Stimulated activated CD8-positive, alpha-beta memory T cell treated with anti-CD3 and anti-CD28 coated beads, Interleukin-2, amount 100 ng/mL, for 48 hours (primary cell): ENCODE results near the gene GSAP.
"Not testable (repeated sequence)": the region's sequence is repeated elsewhere in the genome, so short reads cannot be mapped to it uniquely, and the experiment has no call there.

Source experiments
- DNase-seq, 2 donors: peaks; one replicate each; pipeline ENCODE4 v3.0.0-alpha.2; 2020; ENCODE audit warnings: low read depth in 2 of 2

GSAP gene

DNA sequence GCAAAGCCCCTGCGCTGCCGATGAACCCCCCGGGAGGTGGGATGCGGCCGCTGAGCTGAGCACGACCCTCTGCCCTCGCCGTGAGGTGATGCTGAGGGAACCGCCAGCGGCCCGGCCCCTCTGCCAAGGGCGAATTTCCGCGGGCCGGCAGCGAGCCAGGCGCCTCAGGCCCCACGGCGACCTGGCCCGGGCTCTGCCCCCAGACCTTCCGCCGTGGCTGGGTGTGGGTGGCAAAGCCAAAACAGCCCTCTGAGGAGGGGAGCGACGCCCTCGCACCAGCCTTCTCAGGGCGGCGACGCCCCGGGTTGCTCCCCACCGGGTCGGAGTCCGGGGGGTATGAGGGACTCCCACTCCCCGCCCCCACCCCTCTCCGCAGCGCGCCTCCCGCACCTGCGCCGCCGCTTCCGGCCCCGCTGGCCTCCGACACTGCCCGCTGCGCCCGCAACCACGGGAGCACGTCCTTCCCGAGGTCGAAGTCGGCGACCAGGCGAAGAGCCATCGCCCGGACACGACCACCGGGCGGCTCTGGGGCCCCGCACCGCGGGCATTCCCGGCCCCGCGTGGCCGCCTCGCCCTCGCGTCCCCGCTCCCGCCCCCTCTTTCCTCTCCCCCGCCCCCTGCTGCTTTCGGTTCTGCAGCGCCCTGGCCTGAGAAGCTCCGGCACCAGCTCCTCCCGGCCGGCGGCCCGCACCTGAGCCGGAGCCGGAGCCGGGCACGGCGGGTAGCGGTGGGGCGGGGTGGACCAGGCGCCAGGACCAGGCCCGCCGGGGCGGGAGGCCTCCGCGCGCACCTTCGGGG lies at the start of gene GSAP:
GSAP (minus strand) TSS at position 527 of the 798 bp plus-strand sequence; CDS start at position 499, 28 bp downstream.
- peak in 1 of 2 donors; percentile 16 for DNase-seq

DNA sequence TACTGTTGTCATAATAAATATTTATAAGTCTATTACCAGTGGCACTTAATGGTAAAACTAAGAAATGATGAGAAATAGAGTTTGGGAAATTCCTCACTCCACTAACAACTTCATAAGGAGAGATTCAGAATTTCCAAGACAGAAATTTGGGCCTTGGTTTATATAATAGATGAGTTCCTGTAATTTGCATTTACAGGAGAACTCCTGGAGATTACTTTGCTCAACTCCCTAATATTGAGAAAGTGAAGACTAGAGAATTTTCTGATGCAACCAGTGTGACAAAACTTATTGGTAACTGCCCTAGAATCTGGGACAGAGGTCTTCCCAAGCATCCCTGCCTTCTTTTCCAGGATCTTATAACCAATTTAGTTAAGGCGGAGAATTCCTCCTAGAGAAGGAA lies 49.1 kb upstream of the GSAP start:
- DNase-seq = no peak

DNA sequence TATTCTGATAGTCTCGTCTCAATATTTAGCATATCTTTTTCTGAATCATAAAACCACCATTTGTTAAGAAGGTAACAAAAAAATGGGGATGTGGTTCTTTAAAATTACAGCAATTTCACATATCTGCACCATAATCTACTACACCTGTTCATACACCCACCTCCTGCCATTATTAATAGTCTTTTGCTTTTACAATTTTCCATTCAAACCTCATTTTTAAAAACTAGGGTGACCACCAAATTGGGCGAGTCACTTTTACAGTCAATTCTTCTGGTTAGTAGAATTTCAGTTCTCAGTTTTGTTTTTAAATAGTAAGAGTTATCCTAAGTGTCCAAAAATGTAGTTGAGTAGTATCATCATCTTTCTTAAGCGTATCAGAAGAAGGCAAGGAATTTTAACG lies 48.4 kb upstream of the GSAP start:
- no peak for DNase-seq

- peak; percentile 0 to 4 for DNase-seq
Measured at GRCh38 chr7:77463632-77464031, 47.5 kb upstream of the GSAP start.

DNA sequence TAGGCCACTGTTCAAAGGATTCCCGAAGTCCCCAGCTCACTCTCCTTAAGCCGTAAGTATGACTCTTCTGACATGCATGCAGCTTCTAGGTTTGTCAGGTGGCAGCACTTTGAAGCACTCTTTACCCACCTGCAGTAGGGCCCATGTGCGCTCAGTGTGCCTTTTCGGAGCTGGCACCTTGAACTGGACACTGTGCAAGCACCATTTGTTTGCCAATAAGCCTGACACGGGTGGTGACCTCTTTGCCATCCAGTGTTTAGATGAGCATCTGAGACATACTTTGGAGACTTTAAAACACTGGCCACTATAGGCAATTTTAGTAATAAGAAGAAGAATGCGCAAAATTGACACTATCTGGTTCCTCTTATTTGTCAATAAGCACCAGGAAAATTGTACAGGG lies 45.7 kb upstream of the GSAP start:
- no peak for DNase-seq

DNA sequence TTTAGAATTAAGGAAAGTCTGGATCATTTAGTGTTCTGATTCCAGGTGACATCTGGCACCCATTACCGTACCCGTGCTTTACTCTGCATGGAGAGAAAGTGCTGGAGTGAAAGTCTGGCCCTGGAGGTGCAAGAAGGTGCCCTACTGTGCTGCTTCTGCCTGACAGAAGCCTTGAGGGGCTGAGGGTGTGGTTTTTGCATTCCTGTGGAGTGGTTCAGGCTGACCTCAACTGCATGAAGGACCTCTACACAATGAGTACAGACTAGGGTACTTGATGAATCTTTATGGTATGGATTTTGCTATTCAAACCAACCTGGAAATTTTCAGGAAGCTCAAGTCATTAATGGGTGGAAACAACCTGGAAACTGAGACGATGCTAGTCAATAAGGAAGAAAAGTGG lies 45.1 kb upstream of the GSAP start:
- DNase-seq = no peak

GRCh38 chr7:77460057-77460486 lies 43.9 kb upstream of the GSAP start:
- DNase-seq = no peak

DNA sequence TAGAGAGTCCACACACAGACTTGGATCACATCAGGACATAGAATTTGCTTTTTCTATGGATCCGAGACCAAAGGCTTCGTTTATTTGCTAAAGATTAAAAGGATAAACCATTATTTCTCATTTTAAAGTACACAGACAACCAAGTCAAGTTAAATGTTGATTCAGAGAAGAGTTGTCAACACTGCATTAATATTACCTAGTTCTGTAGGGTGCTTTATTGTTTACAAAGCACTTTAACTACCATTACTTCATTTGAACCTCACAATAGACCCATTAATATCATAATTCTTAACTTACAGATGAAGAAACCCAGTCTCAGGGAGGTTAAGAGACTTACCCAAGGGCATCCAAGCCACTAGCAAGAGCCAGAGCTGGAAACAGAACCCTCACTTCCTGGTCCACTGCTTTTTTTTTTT lies 43.2 kb upstream of the GSAP start:
- no peak for DNase-seq

DNA sequence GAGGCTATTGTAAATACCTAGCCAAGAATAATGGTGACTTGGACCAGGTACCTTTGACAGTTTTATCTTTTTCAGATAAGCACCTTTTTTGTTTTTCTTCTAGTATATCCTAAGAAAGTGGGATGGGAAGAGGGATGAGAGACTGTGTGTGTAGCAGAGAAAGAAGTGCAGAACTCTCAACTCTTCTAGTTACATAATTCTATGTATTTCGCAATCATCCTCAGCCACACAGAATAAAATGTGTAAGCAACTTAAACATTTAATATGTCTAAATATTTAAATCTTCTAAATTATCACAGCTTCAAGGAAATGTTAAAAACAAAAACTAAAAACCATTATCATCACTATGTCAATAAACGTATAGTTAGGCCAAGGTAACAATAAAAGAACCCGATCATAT lies 42.6 kb upstream of the GSAP start:
- no peak for DNase-seq

DNA sequence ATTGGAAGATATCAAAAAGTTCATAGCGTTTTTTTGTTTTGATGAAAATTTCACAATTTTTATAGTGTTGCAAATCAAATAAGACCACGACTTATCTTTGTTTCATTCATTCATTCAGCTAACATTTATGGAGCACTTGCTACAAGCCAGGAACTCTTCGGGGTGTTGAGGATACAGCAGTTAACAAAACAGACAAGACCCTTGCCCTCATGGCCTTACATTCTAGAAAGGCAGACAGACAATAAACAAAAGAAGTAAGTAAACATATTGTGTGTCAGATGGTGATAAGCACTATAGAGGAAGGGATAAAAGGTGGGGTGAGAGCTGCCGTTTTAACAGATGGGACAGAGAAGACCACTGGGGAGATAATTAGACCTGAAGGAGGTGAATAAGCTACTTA lies 41.6 kb upstream of the GSAP start:
- DNase-seq = no peak

DNA sequence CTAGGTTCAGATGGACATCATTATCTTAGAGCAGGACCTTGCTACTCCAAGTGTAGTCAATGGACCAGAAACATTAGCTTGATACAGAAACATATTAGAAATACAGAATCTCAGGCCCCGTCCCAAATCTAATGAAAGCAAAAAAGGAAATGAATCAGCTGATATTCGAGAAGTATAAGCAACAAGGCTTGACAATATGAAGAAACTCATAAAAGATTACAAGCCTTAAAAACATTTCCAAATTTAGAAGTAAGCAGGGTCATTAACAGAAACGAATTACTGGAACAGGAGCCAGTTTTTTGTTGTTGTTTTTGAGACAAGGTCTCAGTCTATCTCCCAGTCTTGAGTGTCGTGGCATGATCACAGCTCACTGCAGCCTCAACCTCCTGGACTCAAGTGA lies 40.5 kb upstream of the GSAP start:
- DNase-seq = no peak

- DNase-seq = no peak
Measured at GRCh38 chr7:77455321-77455720, 39.2 kb upstream of the GSAP start.

GRCh38 chr7:77454802-77455201 lies 38.7 kb upstream of the GSAP start:
- no peak for DNase-seq

DNA sequence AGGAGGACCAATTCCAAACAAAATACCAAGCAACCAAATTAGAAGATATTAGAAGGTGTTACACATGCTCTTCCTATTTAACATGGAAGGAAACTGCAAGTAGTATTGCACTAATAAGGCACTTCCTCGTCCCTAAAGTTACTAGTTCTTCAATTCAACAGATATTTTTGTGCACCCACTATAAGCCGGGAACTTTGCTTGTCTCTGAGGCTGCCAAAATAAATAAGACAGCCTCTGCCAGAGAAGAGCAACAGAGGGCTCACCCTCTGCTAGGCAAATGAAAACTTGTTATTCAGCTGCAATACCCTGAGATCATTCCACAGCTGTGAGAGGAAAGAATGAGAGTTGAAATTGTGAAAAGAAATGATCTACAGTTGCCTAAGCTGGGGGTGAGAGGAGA lies 37.4 kb upstream of the GSAP start:
- no peak for DNase-seq

GRCh38 chr7:77451950-77452349 lies 35.8 kb upstream of the GSAP start:
- not testable (repeated sequence) for DNase-seq

- no peak for DNase-seq
Measured at GRCh38 chr7:77450613-77451012, 34.5 kb upstream of the GSAP start.

DNA sequence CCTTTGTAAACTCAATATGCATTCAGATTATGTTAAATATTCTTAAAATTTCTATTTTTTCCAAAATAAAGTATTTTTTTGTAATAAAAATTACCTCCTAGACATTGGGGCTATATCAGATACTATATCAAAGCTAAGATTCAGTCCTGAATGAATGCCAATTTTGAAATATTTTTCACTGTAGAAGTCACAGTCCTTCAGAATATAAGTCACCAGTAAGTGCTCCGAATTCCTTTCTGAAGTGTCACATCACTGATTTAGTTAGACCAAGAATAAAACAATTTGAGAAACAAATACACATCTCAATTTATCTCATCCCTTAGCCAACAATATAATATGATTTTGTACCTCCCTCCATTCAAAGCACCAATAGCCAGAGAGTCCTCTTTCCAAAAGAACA lies 33.9 kb upstream of the GSAP start:
- no peak for DNase-seq

DNA sequence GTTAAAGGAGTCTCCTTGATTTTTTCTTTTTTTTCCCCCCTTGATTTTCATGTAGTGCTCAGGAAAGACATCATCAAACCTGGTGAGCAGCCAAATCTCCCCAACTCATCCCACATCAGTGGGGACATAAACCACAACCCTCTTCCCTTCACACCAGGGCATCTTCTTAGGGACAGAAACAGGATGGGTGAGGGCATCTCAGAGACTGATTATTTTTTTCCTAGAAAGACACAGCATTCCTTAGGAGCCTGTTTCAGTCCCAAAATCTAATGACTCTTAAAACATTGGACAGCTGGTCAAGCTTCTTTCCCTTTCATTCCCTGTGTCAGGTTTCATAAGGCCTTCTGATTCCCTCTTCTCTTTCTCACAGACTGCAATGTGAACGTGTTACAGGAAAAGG lies 31.5 kb upstream of the GSAP start:
- no peak for DNase-seq

DNA sequence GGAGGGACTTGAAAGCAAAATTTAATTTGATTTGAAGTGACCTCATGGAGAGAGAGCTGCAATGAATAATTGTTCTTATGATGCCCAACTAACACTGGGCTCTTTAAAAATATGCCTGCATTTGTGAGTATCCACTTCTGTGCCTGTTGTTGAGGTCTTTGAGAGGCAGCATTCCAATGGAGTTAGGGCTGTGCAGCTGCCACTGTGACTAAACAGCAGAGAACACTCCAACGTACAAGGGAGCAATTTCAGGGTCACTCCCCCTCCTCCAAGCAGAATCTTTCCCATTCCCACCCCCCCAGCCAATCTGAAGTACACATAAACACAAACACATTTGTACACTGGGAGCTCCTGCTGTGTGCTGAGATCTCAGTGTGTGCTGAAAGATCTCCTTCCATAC lies 28.0 kb upstream of the GSAP start:
- no peak for DNase-seq

GRCh38 chr7:77443042-77443441 lies 26.9 kb upstream of the GSAP start:
- DNase-seq = no peak

DNA sequence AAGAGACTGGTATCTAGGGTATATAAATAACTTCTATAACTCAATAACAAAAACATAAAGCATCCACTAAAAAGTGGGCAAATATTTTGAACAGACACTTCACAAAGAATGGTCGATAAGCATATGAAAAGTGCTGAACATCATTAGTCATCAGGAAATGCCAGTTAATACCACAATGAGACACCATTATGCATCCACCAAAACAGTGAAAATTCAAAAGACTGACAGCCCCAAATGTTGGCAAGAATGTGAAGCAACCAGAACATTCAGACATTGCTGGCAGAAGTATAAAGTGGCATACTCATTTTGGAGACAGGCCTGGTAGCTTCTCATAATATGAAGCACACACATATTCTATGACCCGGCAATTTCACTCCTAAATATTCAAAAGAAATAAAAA lies 26.5 kb upstream of the GSAP start:
- DNase-seq = no peak

GRCh38 chr7:77441046-77441445 lies 24.9 kb upstream of the GSAP start:
- no peak for DNase-seq

- no peak for DNase-seq
Measured at GRCh38 chr7:77439572-77439971, 23.4 kb upstream of the GSAP start.

DNA sequence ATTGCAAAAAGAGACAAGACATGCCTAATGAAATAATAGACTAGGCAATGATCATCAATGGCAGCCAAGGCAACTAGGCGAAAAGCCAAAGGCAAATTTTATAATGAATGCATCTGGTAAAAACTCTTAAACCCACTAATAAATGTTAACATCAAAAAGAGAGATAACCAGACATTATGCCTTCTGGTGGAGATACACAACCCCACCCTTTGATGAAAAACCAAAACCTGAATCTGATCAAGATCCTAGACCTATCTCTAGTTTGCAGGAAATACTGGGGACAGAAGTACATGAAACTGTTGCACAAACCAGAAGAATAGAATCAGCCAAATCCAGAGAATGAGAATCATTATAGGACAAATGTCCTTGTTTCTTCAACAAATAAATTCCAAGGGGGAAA lies 22.0 kb upstream of the GSAP start:
- DNase-seq = no peak
